K562 (cell line): ENCODE measurements around the gene IL4R. TPM values are rescaled to one million over a fixed set of nuclear protein-coding genes. Genes with fewer than 3 reads are reported as not detected.

Experiments used
- ATAC-seq: fragments of 200-7000 bp; cut with Tn5 transposase; 3 replicates; pipeline ENCODE4 v1.9.1; 2020; ENCODE audit warnings: moderate library complexity
- BruUV-seq: library from RNA; stranded (reverse); fragments of 400-500 nt; replicated peaks from 2 replicates; lab custom pipeline; 2021; lab: Mats Ljungman, UMichigan
- CTCF ChIA-PET: fragments of 300-600 bp; formaldehyde crosslinking; extraction: SDS; loops from one replicate; lab custom pipeline; 2021; ENCODE audit warnings: low intra/inter-chr PET ratio; lab: Yijun Ruan, JAX
- POLR2A ChIA-PET: fragments of 300-600, 350-650 bp; sonication (Branson Sonifier 250); formaldehyde crosslinking; extraction: SDS; loops from one replicate; lab custom pipeline; 2021; ENCODE audit warnings: antibody characterized with exemption, inconsistent platforms; lab: Yijun Ruan, JAX
- DNase-seq, 4 experiments: peaks; one replicate each; pipeline versions ENCODE4 v3.0.0 to v3.0.0-alpha.2; 2011 to 2018; ENCODE audit warnings: low spot score in 3 of 4, mixed read lengths in 3 of 4; ENCODE audit errors: extremely low read depth in 1 of 4
- FAIRE-seq: peaks from 2 replicates; lab custom pipeline; 2011; peaks lifted over from hg19 to GRCh38; lab: Jason Lieb, UNC
- H2AFZ ChIP-seq: 2 replicates; pipeline ENCODE4 v1.6.0; 2011; ENCODE audit warnings: low read depth, low read length, control low read depth, inconsistent platforms
- H3K27ac ChIP-seq: fragments of 200-600 bp; 3 replicates; pipeline ENCODE4 v1.8.0; 2011; ENCODE audit warnings: low read depth, mild to moderate bottlenecking, control low read depth, inconsistent platforms, low read length, moderate library complexity, mixed read lengths; ENCODE audit errors: extremely low read depth
- H3K27me3 ChIP-seq, 2 experiments: fragments of 300-600 bp in 1 of 2; 2 replicates in 1 of 2; 3 replicates in 1 of 2; pipeline versions ENCODE4 v1.6.0 to v1.8.0; 2011; ENCODE audit warnings: inconsistent platforms in 2 of 2, low read length in 2 of 2, mild to moderate bottlenecking in 1 of 2, mixed read lengths in 1 of 2, moderate library complexity in 1 of 2; ENCODE audit not compliant: control insufficient read depth in 2 of 2, insufficient read depth in 2 of 2
- H3K36me3 ChIP-seq: fragments of 300-600 bp; 3 replicates; pipeline ENCODE4 v1.8.0; 2011; ENCODE audit warnings: mild to moderate bottlenecking, low read length, inconsistent platforms; ENCODE audit not compliant: control insufficient read depth, insufficient read depth
- H3K4me1 ChIP-seq, 2 experiments: fragments of 200-600 bp in 1 of 2; replicated peaks in 1 of 2; 2 replicates in 1 of 2; 3 replicates in 1 of 2; pipeline versions ENCODE4 v1.5.1 to v1.8.0; 2011; ENCODE audit warnings: inconsistent platforms in 2 of 2, low read length in 2 of 2, mild to moderate bottlenecking in 1 of 2, mixed read lengths in 1 of 2, moderate library complexity in 1 of 2; ENCODE audit not compliant: control insufficient read depth in 2 of 2, insufficient read depth in 2 of 2
- H3K4me2 ChIP-seq: 2 replicates; pipeline ENCODE4 v1.6.1; 2011; ENCODE audit warnings: low read length, control low read depth, inconsistent platforms, mixed read lengths; ENCODE audit not compliant: insufficient read depth
- H3K4me3 ChIP-seq: fragments of 200-600 bp; sonication (generic), shearing (Covaris generic); 2 replicates; pipeline ENCODE4 v1.5.1; 2016; ENCODE audit warnings: control low read depth, inconsistent platforms
- H3K79me2 ChIP-seq: fragments of 200-600 bp; 3 replicates; pipeline ENCODE4 v1.8.0; 2011; ENCODE audit warnings: low read length, inconsistent platforms; ENCODE audit not compliant: control insufficient read depth, insufficient read depth
- H3K9ac ChIP-seq, 2 experiments: 2 replicates each; pipeline versions ENCODE4 v1.6.0 to v1.6.1; 2011; ENCODE audit warnings: low read depth in 2 of 2, low read length in 2 of 2, control low read depth in 1 of 2, inconsistent platforms in 1 of 2, mild to moderate bottlenecking in 1 of 2, mixed read lengths in 1 of 2; ENCODE audit not compliant: insufficient read depth in 1 of 2
- H3K9me1 ChIP-seq: one replicate; pipeline ENCODE4 v1.6.0; 2011; ENCODE audit warnings: inconsistent platforms, mild to moderate bottlenecking, low read length, moderate library complexity; ENCODE audit not compliant: control insufficient read depth, insufficient read depth
- H3K9me3 ChIP-seq: replicated peaks from 2 replicates; pipeline ENCODE4 v1.5.1; 2011; ENCODE audit warnings: low read depth, low read length, inconsistent platforms; ENCODE audit not compliant: control insufficient read depth, insufficient read depth
- H4K20me1 ChIP-seq: replicated peaks from 2 replicates; pipeline ENCODE4 v1.6.1; 2011; ENCODE audit warnings: low read length, inconsistent platforms, mixed read lengths; ENCODE audit not compliant: control insufficient read depth, insufficient read depth
- ARID1B ChIP-seq: fragments of 450-650 bp; IDR thresholded peaks from 2 replicates; pipeline ENCODE4 v1.6.1; 2016; ENCODE audit warnings: antibody characterized with exemption, mild to moderate bottlenecking, inconsistent platforms
- FOXP4 ChIP-seq: sonication (generic); formaldehyde crosslinking; IDR thresholded peaks from 2 replicates; pipeline ENCODE4 v1.8.0; 2022; ENCODE audit warnings: mild to moderate bottlenecking, missing genetic modification reagents, borderline replicate concordance
- KLF6 ChIP-seq: fragments of 250-450 bp; sonication (Bioruptor Pico); IDR thresholded peaks from 2 replicates; pipeline ENCODE4 v1.4.0; 2020; ENCODE audit warnings: mild to moderate bottlenecking, moderate library complexity, borderline replicate concordance
- MCM7 ChIP-seq, 2 experiments: fragments of 450-650 bp; IDR thresholded peaks; 2 replicates each; pipeline ENCODE4 v1.6.1; 2016 to 2018
- NCOR1 ChIP-seq: fragments of 450-650 bp; IDR thresholded peaks from 2 replicates; pipeline ENCODE4 v1.6.1; 2016; ENCODE audit warnings: mild to moderate bottlenecking, moderate library complexity
- NFRKB ChIP-seq: fragments of 450-650 bp; IDR thresholded peaks from 2 replicates; pipeline ENCODE4 v1.6.1; 2016; ENCODE audit warnings: low read depth
- NR2C2 ChIP-seq, 2 experiments: fragments of 200-800 bp in 1 of 2; sonication (Bioruptor generic) in 1 of 2; sonication (generic) in 1 of 2; formaldehyde crosslinking in 1 of 2; IDR thresholded peaks; 2 replicates each; pipeline versions ENCODE4 v1.6.1 to v1.8.0; 2016 to 2022; ENCODE audit warnings: mild to moderate bottlenecking in 1 of 2, missing compliant biosample characterization in 1 of 2, missing genetic modification characterization in 1 of 2, missing genetic modification reagents in 1 of 2
- POLR3A ChIP-seq: IDR thresholded peaks from 2 replicates; pipeline ENCODE4 v1.6.1; 2011; ENCODE audit warnings: borderline replicate concordance, mild to moderate bottlenecking, moderate library complexity; ENCODE audit not compliant: insufficient read length, insufficient read depth; ENCODE audit errors: extremely low read depth
- PTBP1 ChIP-seq: fragments of 200-400 bp; formaldehyde crosslinking; IDR thresholded peaks from 2 replicates; pipeline ENCODE4 v1.6.1; 2017; ENCODE audit warnings: low read depth, low read length
- SNIP1 ChIP-seq: fragments of 450-650 bp; IDR thresholded peaks from 2 replicates; pipeline ENCODE4 v1.7.1; 2017; ENCODE audit warnings: low read depth, mild to moderate bottlenecking
- TSC22D4 ChIP-seq: fragments of 450-650 bp; IDR thresholded peaks from 2 replicates; pipeline ENCODE4 v1.6.1; 2016; ENCODE audit warnings: missing genetic modification characterization, missing biosample characterization, control low read depth
- ZBTB7A ChIP-seq: IDR thresholded peaks from 2 replicates; pipeline ENCODE4 v1.6.1; 2011; ENCODE audit warnings: low read depth, mild to moderate bottlenecking, low read length, moderate library complexity, borderline replicate concordance; ENCODE audit not compliant: control insufficient read depth
- ZKSCAN8 ChIP-seq: fragments of 200-800 bp; sonication (Bioruptor generic); IDR thresholded peaks from 2 replicates; pipeline ENCODE4 v1.6.1; 2016; ENCODE audit warnings: missing genetic modification characterization, missing compliant biosample characterization
- ZNF133 ChIP-seq: fragments of 250-450 bp; sonication (Bioruptor Pico); IDR thresholded peaks from 2 replicates; pipeline ENCODE4 v1.4.0; 2020; ENCODE audit warnings: mild to moderate bottlenecking
- ZNF217 ChIP-seq: sonication (generic); formaldehyde crosslinking; IDR thresholded peaks from 2 replicates; pipeline ENCODE4 v1.8.0; 2022; ENCODE audit warnings: mild to moderate bottlenecking, missing genetic modification reagents
- ZNF449 ChIP-seq: fragments of 250-450 bp; sonication (Bioruptor Pico); IDR thresholded peaks from 2 replicates; pipeline ENCODE4 v1.8.0; 2022; ENCODE audit warnings: moderate library complexity, mild to moderate bottlenecking, inconsistent platforms
- ZNF740 ChIP-seq, 3 experiments: fragments of 200-800 bp in 1 of 3; sonication (Bioruptor generic) in 1 of 3; sonication (generic) in 1 of 3; formaldehyde crosslinking in 1 of 3; IDR thresholded peaks; 2 replicates each; pipeline versions ENCODE4 v1.6.1 to v1.8.0; 2016 to 2022; ENCODE audit warnings: mild to moderate bottlenecking in 2 of 3, missing compliant biosample characterization in 2 of 3, missing genetic modification characterization in 2 of 3, missing genetic modification reagents in 1 of 3
- WGBS: fragments of 100-300 bp; shearing (Covaris generic); methylation state at CpG from one replicate; pipeline ENCODE4 v1.1.6; 2016; ENCODE audit warnings: low coverage, mixed read lengths; ENCODE audit not compliant: insufficient coverage; ENCODE audit errors: missing lambda C conversion rate; 5-methylcytosine and 5-hydroxymethylcytosine counted together
- in situ Hi-C: fragments of 300-500 bp; cut with MboI; formaldehyde crosslinking; loops from 4 replicates; pipeline ENCODE4 v1.15.0; 2018; ENCODE audit warnings: inconsistent platforms, mixed read lengths
- intact Hi-C: fragments of 100-400 bp; cut with micrococcal nuclease; formaldehyde crosslinking; loops from 2 replicates; pipeline ENCODE4 v1.14.2; 2022
- polyA plus RNA-seq, 8 experiments: library from polyadenylated mRNA; depleted of rRNA in 4 of 8; stranded (reverse) in 5 of 8; unstranded in 3 of 8; fragments of >200 nt; fragmentation: Nextera tagmentation in 2 of 8; fragmentation: Illumina TruSeq in 1 of 8; extraction: Ambion mirVana in 2 of 8; extraction: Trizol in 1 of 8; gene quantifications; 2 replicates each; pipeline versions ENCODE4 v1.2.1 to v1.2.3, GENCODE V29; 2011 to 2014; ENCODE audit warnings: inconsistent platforms in 1 of 8, missing spikeins in 1 of 8
- total RNA-seq, 7 experiments: library from RNA; depleted of rRNA in 6 of 7; stranded (reverse); fragments of >200 nt in 6 of 7; fragmentation: Illumina TruSeq in 2 of 7; extraction: Trizol in 2 of 7; gene quantifications; 2 replicates each; pipeline versions ENCODE4 v1.2.1 to v1.2.3, GENCODE V29; 2011 to 2021; ENCODE audit warnings: low replicate concordance in 1 of 7

IL4R gene
- total and polyA plus RNA-seq, 9 of the 15 experiments (the other 6 are each of a cell fraction or from before 2014, with no cell fraction given), result 0.17 to 5.8 (median 3.3) TPM

GRCh38 chr16:27311448-27311830 is 2.3 kb upstream of the IL4R start:
- no peaks in the 10 kb centered on the region; the same call in 1 of the 2 replicates for H4K20me1 ChIP-seq
- H3K27ac ChIP-seq, result no peak overlapping the region
- H3K27me3 ChIP-seq, result peaks cover 19 to 45% of the 10 kb centered on the region in 2 experiments
- 11% methylated on average over 8 of the region's 8 CpGs for WGBS
- no TSS peak for BruUV-seq
- H3K9ac ChIP-seq, result no peak overlapping the region
- DNase-seq (no peak), FAIRE-seq (peak; percentile 19), ATAC-seq (no peak)
- no peak overlapping the region for H3K4me3 ChIP-seq
- H3K4me2 ChIP-seq, result no peak overlapping the region
- in situ Hi-C loops, result no loop called here
- intact Hi-C loops, result no loop called here
- ChIA-PET POLR2A (interaction anchor here (0.6 kb wide), 1 partner anchor 40 kb away, joined by 3 read pairs; no protein-coding TSS in a partner anchor), CTCF (interaction anchor here (0.6 kb wide), 1 partner anchor 76 kb away, joined by 3 read pairs; no protein-coding TSS in a partner anchor)
- no peaks in the 10 kb centered on the region for H3K79me2 ChIP-seq
- H3K4me1 ChIP-seq, result peaks cover 4 to 14% of the 10 kb centered on the region in 2 experiments; a peak in 4 of 5 replicates
- H2AFZ ChIP-seq, result no peak overlapping the region
- no peaks in the 10 kb centered on the region for H3K36me3 ChIP-seq
- H3K9me3 ChIP-seq, result no peaks in the 10 kb centered on the region
- no peak for TF ChIP-seq ARID1B
- TF ChIP-seq POLR3A, result no peak
- TF ChIP-seq TSC22D4 (tag), result no peak
- TF ChIP-seq PTBP1, result no peak
- no peak for TF ChIP-seq NFRKB
- no peak for TF ChIP-seq ZNF133 (CRISPR knock-in tag)
- no peak for TF ChIP-seq ZNF217 (CRISPR knock-in tag)
- TF ChIP-seq NCOR1, result no peak
- TF ChIP-seq ZKSCAN8, result no peak
- no peak for TF ChIP-seq ZNF449 (CRISPR knock-in tag)
- no peak for TF ChIP-seq ZBTB7A
- TF ChIP-seq SNIP1, result no peak
- TF ChIP-seq ZNF740 (CRISPR knock-in tag; IDR thresholded peaks at IDR 0.05), result no peak
- no peak for TF ChIP-seq ZNF740 (tag; IDR thresholded peaks at IDR 0.05)
- TF ChIP-seq NR2C2 (CRISPR knock-in tag; IDR thresholded peaks at IDR 0.05), result no peak
- TF ChIP-seq NR2C2 (tag; IDR thresholded peaks at IDR 0.05), result no peak
- TF ChIP-seq KLF6 (CRISPR knock-in tag), result no peak
- TF ChIP-seq MCM7 (IDR thresholded peaks at IDR 0.05), result no peak
- TF ChIP-seq FOXP4, result no peak
- no peaks in the 10 kb centered on the region for H3K9me1 ChIP-seq
